GM23338 (cell line): ENCODE measurements around the gene MRPS27. TPM values are rescaled to one million over a fixed set of nuclear protein-coding genes. Genes with fewer than 3 reads are reported as not detected.

Experiments used
- ATAC-seq: fragments of 200-7000 bp; cut with Tn5 transposase; 3 replicates; pipeline ENCODE4 v1.9.1; 2020
- DNase-seq: peaks from one replicate; pipeline ENCODE4 v3.0.0-alpha.2; 2015; ENCODE audit warnings: low spot score
- H2AFZ ChIP-seq: fragments of 200-600 bp; sonication (generic); 2 replicates; pipeline ENCODE4 v1.8.0; 2016; ENCODE audit warnings: antibody characterized with exemption, mild to moderate bottlenecking, moderate library complexity
- H3F3A ChIP-seq: fragments of 200-600 bp; sonication (generic); replicated peaks from 2 replicates; pipeline ENCODE4 v1.8.0; 2017; ENCODE audit warnings: antibody characterized with exemption, mixed run types, low read depth
- H3K27ac ChIP-seq: fragments of 200-600 bp; sonication (generic); 2 replicates; pipeline ENCODE4 v1.6.1; 2016; ENCODE audit warnings: low read depth
- H3K27me3 ChIP-seq: fragments of 200-600 bp; sonication (generic); 2 replicates; pipeline ENCODE4 v1.8.0; 2016; ENCODE audit warnings: mild to moderate bottlenecking, mixed run types, moderate library complexity; ENCODE audit not compliant: insufficient read depth
- H3K36me3 ChIP-seq: fragments of 200-600 bp; sonication (generic); 2 replicates; pipeline ENCODE4 v1.8.0; 2016; ENCODE audit warnings: mild to moderate bottlenecking; ENCODE audit not compliant: insufficient read depth
- H3K4me1 ChIP-seq: fragments of 200-600 bp; sonication (generic); 2 replicates; pipeline ENCODE4 v1.8.0; 2016; ENCODE audit warnings: mild to moderate bottlenecking, moderate library complexity; ENCODE audit not compliant: insufficient read depth
- H3K4me2 ChIP-seq: fragments of 200-600 bp; sonication (generic); 2 replicates; pipeline ENCODE4 v1.7.1; 2017; ENCODE audit warnings: mixed run types
- H3K4me3 ChIP-seq: fragments of 200-600 bp; sonication (generic); 2 replicates; pipeline ENCODE4 v1.6.1; 2016; ENCODE audit warnings: mixed run types
- H3K79me2 ChIP-seq: fragments of 200-600 bp; sonication (generic); replicated peaks from 2 replicates; pipeline ENCODE4 v1.8.0; 2017; ENCODE audit warnings: mild to moderate bottlenecking; ENCODE audit not compliant: insufficient read depth
- H3K9me2 ChIP-seq: fragments of 200-600 bp; sonication (generic); 2 replicates; pipeline ENCODE4 v1.8.0; 2017; ENCODE audit not compliant: insufficient read depth
- H4K20me1 ChIP-seq: fragments of 200-600 bp; sonication (generic); replicated peaks from 2 replicates; pipeline ENCODE4 v1.8.0; 2017; ENCODE audit warnings: mild to moderate bottlenecking; ENCODE audit not compliant: insufficient read depth
- H3K27ac Mint-ChIP-seq: 2 replicates; pipeline ENCODE4 v1.8.0; 2020; ENCODE audit warnings: inconsistent platforms, mild to moderate bottlenecking, moderate library complexity, mixed read lengths
- H3K27me3 Mint-ChIP-seq: 3 replicates; pipeline ENCODE4 v1.8.0; 2022; ENCODE audit warnings: low read depth, mild to moderate bottlenecking, moderate library complexity, mixed read lengths, inconsistent platforms; ENCODE audit not compliant: insufficient read depth, poor library complexity
- H3K36me3 Mint-ChIP-seq: 3 replicates; pipeline ENCODE4 v1.8.0; 2021; ENCODE audit warnings: low read depth, mild to moderate bottlenecking, inconsistent platforms, moderate library complexity, mixed read lengths
- H3K4me1 Mint-ChIP-seq: 3 replicates; pipeline ENCODE4 v1.8.0; 2020; ENCODE audit warnings: mild to moderate bottlenecking, inconsistent platforms, mixed read lengths
- H3K4me3 Mint-ChIP-seq: 3 replicates; pipeline ENCODE4 v1.8.0; 2021; ENCODE audit warnings: moderate library complexity, mild to moderate bottlenecking, inconsistent platforms, mixed read lengths
- H3K9me3 Mint-ChIP-seq: 3 replicates; pipeline ENCODE4 v1.8.0; 2020; ENCODE audit warnings: moderate library complexity, mild to moderate bottlenecking, inconsistent platforms, mixed read lengths
- CREB1 ChIP-seq: fragments of 250-450 bp; sonication (Bioruptor Pico); IDR thresholded peaks from 2 replicates; pipeline ENCODE4 v1.5.0; 2020; ENCODE audit warnings: low read depth, mild to moderate bottlenecking, moderate library complexity
- EZH2 ChIP-seq: fragments of 200-600 bp; sonication (generic); IDR thresholded peaks from one replicate; pipeline ENCODE4 v1.8.0; 2017; ENCODE audit warnings: antibody characterized with exemption, mild to moderate bottlenecking, low read depth; ENCODE audit not compliant: unreplicated experiment
- EZH2phosphoT487 ChIP-seq: fragments of 200-600 bp; sonication (generic); IDR thresholded peaks from one replicate; pipeline ENCODE4 v1.8.1; 2018; ENCODE audit warnings: antibody characterized with exemption; ENCODE audit not compliant: unreplicated experiment
- REST ChIP-seq: IDR thresholded peaks from one replicate; pipeline ENCODE4 v1.6.1; 2018; ENCODE audit warnings: antibody characterized with exemption; ENCODE audit not compliant: unreplicated experiment
- STAT1 ChIP-seq: IDR thresholded peaks from one replicate; pipeline ENCODE4 v1.6.1; 2016; ENCODE audit warnings: antibody characterized with exemption; ENCODE audit not compliant: unreplicated experiment
- ZNF114 ChIP-seq: fragments of 250-450 bp; sonication (Bioruptor Pico); IDR thresholded peaks from 2 replicates; pipeline ENCODE4 v1.5.0; 2020; ENCODE audit warnings: mild to moderate bottlenecking, moderate library complexity
- ZNF331 ChIP-seq: fragments of 250-450 bp; sonication (Bioruptor Pico); IDR thresholded peaks from 2 replicates; pipeline ENCODE4 v1.5.0; 2020; ENCODE audit warnings: low read depth, mild to moderate bottlenecking, moderate library complexity
- ZNF462 ChIP-seq: fragments of 250-450 bp; sonication (Bioruptor Pico); IDR thresholded peaks from 2 replicates; pipeline ENCODE4 v1.5.0; 2020; ENCODE audit warnings: mild to moderate bottlenecking, moderate library complexity
- polyA plus RNA-seq: library from polyadenylated mRNA; unstranded; fragments of >200 nt; fragmentation: Nextera tagmentation; extraction: Ambion mirVana; gene quantifications from 2 replicates; pipeline ENCODE4 v1.2.1, GENCODE V29; 2016
- total RNA-seq: library from RNA; depleted of rRNA; stranded (reverse); fragments of >200 nt; shearing (Covaris generic); gene quantifications from 2 replicates; pipeline ENCODE4 v1.2.3, GENCODE V29; 2014
- TF ChIP-seq, protein P1 (sequence below): IDR thresholded peaks from 2 replicates; pipeline ENCODE4 v1.6.1; 2016; ENCODE audit warnings: antibody characterized with exemption

MRPS27 gene
- total and polyA plus RNA-seq, 2 experiments from 2014 or later: 53.2 to 141 TPM

GRCh38 chr5:72189146-72189545 is 130.9 kb downstream of the MRPS27 start (continued):
- no peak for TF ChIP-seq REST
- no peak for TF ChIP-seq EZH2phosphoT487

- no peak for ATAC-seq
- no peaks in the 10 kb centered on the region for H3K9me3 Mint-ChIP-seq
- no peak overlapping the region for H3K27ac ChIP-seq
- peaks cover 9% of the 10 kb centered on the region; the same call in 1 of the 2 replicates for H3K4me1 ChIP-seq
- peaks cover 9% of the 10 kb centered on the region; the same call in 1 of the 2 replicates for H4K20me1 ChIP-seq
- H3F3A ChIP-seq: 0 out of 2 replicates have a peak, but pooled peaks cover 2% of the 10 kb centered on the region
- peaks cover 13% of the 10 kb centered on the region for H3K4me1 Mint-ChIP-seq
- H3K4me2 ChIP-seq: no peak overlapping the region
- no peak overlapping the region for H3K4me3 ChIP-seq
- H3K27me3 Mint-ChIP-seq: peaks cover 17% of the 10 kb centered on the region
- peaks cover 52% of the 10 kb centered on the region for H3K36me3 Mint-ChIP-seq
- DNase-seq: no peak
- H3K36me3 ChIP-seq: peaks cover 18% of the 10 kb centered on the region
- no peak overlapping the region for H2AFZ ChIP-seq
- no peaks in the 10 kb centered on the region; the same call in none of the 2 replicates for H3K79me2 ChIP-seq
- no peaks in the 10 kb centered on the region for H3K9me2 ChIP-seq
- H3K4me3 Mint-ChIP-seq: no peak overlapping the region
- H3K27me3 ChIP-seq: no peaks in the 10 kb centered on the region
- H3K27ac Mint-ChIP-seq: no peak overlapping the region
- no peak for TF ChIP-seq CREB1 (CRISPR knock-in tag)
- TF ChIP-seq ZNF462 (CRISPR knock-in tag): no peak
- TF ChIP-seq ZNF114 (CRISPR knock-in tag): no peak
- TF ChIP-seq EZH2phosphoT487: no peak
- no peak for TF ChIP-seq REST
- no peak for TF ChIP-seq EZH2
- TF ChIP-seq, protein P1, sequence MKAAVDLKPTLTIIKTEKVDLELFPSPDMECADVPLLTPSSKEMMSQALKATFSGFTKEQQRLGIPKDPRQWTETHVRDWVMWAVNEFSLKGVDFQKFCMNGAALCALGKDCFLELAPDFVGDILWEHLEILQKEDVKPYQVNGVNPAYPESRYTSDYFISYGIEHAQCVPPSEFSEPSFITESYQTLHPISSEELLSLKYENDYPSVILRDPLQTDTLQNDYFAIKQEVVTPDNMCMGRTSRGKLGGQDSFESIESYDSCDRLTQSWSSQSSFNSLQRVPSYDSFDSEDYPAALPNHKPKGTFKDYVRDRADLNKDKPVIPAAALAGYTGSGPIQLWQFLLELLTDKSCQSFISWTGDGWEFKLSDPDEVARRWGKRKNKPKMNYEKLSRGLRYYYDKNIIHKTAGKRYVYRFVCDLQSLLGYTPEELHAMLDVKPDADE: no peak
- no peak for TF ChIP-seq ZNF331
- TF ChIP-seq STAT1: no peak
Measured at GRCh38 chr5:72188166-72188565, 131.9 kb downstream of the MRPS27 start.
